HepG2 (cell line): ENCODE measurements around the gene RAB6A.

Experiments
- EZH2 ChIP-seq: conservative IDR thresholded peaks from 2 replicates; pipeline ENCODE4 v1.6.1; 2012; ENCODE audit warnings: mild to moderate bottlenecking, low read depth, low read length, moderate library complexity
- TAF1 ChIP-seq: sonication (generic); formaldehyde crosslinking; IDR thresholded peaks from 2 replicates; pipeline ENCODE4 v1.4.0; 2020; ENCODE audit warnings: missing genetic modification reagents
- ZNF792 ChIP-seq: IDR thresholded peaks from 2 replicates; pipeline ENCODE4 v1.6.1; 2016
- TF ChIP-seq, protein P1 (sequence below), 2 experiments: sonication (generic) in 1 of 2; formaldehyde crosslinking in 1 of 2; IDR thresholded peaks; 2 replicates each; pipeline versions ENCODE4 v1.5.1 to v1.6.1; 2011 to 2020; ENCODE audit warnings: borderline replicate concordance in 1 of 2, low read depth in 1 of 2, low read length in 1 of 2, mild to moderate bottlenecking in 1 of 2, missing genetic modification reagents in 1 of 2, moderate library complexity in 1 of 2
- TF ChIP-seq, protein P2 (sequence below): IDR thresholded peaks from 2 replicates; pipeline ENCODE4 v1.4.0; 2020; ENCODE audit warnings: mild to moderate bottlenecking, missing genetic modification reagents
- TF ChIP-seq, protein P3 (sequence below): sonication (generic); formaldehyde crosslinking; IDR thresholded peaks from 2 replicates; pipeline ENCODE4 v1.5.0; 2020; ENCODE audit warnings: missing genetic modification reagents
- TF ChIP-seq, protein P4 (sequence below): sonication (generic); formaldehyde crosslinking; IDR thresholded peaks from 2 replicates; pipeline ENCODE4 v1.5.0; 2020; ENCODE audit warnings: mild to moderate bottlenecking, missing genetic modification reagents, moderate library complexity

DNA sequence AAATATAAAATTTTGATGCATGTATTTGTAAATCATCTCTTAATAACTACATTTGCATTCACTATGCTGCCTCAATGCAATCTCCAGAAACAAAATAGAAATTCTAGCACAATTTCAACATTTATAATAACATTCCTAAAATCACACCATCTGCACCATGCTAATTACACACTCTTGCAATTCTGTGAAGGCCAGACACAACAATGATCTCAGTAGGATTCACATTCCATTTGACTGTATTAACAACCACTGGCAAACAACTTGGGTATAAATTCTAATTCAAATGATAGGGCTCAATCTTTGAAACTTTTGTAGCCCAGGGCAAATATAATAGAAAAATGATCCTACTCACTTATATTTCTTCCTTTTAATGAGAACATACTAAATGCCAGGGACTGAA, 25.9 kb downstream of the RAB6A start:
- no peak for TF ChIP-seq TAF1
- TF ChIP-seq, protein P1, sequence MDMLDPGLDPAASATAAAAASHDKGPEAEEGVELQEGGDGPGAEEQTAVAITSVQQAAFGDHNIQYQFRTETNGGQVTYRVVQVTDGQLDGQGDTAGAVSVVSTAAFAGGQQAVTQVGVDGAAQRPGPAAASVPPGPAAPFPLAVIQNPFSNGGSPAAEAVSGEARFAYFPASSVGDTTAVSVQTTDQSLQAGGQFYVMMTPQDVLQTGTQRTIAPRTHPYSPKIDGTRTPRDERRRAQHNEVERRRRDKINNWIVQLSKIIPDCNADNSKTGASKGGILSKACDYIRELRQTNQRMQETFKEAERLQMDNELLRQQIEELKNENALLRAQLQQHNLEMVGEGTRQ (IDR thresholded peaks at IDR 0.05; ENCODE audit: low read depth, low read length), result no peak
- TF ChIP-seq, protein P1 (CRISPR knock-in tag; IDR thresholded peaks at IDR 0.05; ENCODE audit: borderline replicate concordance), result no peak
- TF ChIP-seq, protein P2, sequence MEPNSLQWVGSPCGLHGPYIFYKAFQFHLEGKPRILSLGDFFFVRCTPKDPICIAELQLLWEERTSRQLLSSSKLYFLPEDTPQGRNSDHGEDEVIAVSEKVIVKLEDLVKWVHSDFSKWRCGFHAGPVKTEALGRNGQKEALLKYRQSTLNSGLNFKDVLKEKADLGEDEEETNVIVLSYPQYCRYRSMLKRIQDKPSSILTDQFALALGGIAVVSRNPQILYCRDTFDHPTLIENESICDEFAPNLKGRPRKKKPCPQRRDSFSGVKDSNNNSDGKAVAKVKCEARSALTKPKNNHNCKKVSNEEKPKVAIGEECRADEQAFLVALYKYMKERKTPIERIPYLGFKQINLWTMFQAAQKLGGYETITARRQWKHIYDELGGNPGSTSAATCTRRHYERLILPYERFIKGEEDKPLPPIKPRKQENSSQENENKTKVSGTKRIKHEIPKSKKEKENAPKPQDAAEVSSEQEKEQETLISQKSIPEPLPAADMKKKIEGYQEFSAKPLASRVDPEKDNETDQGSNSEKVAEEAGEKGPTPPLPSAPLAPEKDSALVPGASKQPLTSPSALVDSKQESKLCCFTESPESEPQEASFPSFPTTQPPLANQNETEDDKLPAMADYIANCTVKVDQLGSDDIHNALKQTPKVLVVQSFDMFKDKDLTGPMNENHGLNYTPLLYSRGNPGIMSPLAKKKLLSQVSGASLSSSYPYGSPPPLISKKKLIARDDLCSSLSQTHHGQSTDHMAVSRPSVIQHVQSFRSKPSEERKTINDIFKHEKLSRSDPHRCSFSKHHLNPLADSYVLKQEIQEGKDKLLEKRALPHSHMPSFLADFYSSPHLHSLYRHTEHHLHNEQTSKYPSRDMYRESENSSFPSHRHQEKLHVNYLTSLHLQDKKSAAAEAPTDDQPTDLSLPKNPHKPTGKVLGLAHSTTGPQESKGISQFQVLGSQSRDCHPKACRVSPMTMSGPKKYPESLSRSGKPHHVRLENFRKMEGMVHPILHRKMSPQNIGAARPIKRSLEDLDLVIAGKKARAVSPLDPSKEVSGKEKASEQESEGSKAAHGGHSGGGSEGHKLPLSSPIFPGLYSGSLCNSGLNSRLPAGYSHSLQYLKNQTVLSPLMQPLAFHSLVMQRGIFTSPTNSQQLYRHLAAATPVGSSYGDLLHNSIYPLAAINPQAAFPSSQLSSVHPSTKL (CRISPR knock-in tag), result no peak
- TF ChIP-seq, protein P3, sequence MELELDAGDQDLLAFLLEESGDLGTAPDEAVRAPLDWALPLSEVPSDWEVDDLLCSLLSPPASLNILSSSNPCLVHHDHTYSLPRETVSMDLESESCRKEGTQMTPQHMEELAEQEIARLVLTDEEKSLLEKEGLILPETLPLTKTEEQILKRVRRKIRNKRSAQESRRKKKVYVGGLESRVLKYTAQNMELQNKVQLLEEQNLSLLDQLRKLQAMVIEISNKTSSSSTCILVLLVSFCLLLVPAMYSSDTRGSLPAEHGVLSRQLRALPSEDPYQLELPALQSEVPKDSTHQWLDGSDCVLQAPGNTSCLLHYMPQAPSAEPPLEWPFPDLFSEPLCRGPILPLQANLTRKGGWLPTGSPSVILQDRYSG (CRISPR knock-in tag), result no peak
- no peak for TF ChIP-seq EZH2
- TF ChIP-seq ZNF792 (CRISPR knock-in tag), result no peak
- TF ChIP-seq, protein P4, sequence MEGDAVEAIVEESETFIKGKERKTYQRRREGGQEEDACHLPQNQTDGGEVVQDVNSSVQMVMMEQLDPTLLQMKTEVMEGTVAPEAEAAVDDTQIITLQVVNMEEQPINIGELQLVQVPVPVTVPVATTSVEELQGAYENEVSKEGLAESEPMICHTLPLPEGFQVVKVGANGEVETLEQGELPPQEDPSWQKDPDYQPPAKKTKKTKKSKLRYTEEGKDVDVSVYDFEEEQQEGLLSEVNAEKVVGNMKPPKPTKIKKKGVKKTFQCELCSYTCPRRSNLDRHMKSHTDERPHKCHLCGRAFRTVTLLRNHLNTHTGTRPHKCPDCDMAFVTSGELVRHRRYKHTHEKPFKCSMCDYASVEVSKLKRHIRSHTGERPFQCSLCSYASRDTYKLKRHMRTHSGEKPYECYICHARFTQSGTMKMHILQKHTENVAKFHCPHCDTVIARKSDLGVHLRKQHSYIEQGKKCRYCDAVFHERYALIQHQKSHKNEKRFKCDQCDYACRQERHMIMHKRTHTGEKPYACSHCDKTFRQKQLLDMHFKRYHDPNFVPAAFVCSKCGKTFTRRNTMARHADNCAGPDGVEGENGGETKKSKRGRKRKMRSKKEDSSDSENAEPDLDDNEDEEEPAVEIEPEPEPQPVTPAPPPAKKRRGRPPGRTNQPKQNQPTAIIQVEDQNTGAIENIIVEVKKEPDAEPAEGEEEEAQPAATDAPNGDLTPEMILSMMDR, result no peak
